ENCODE measurements around the gene FAM171A2. TPM values are rescaled to one million over a fixed set of nuclear protein-coding genes. Genes with fewer than 3 reads are reported as not detected.
A peak's percentile ranks its signal among the peaks of the same experiment; 100 is the strongest.

The FAM171A2 gene
- total and polyA plus RNA-seq, 2 of the 4 experiments (the other 2 are of a cell fraction), result 3.2 to 5.9 TPM

DNA sequence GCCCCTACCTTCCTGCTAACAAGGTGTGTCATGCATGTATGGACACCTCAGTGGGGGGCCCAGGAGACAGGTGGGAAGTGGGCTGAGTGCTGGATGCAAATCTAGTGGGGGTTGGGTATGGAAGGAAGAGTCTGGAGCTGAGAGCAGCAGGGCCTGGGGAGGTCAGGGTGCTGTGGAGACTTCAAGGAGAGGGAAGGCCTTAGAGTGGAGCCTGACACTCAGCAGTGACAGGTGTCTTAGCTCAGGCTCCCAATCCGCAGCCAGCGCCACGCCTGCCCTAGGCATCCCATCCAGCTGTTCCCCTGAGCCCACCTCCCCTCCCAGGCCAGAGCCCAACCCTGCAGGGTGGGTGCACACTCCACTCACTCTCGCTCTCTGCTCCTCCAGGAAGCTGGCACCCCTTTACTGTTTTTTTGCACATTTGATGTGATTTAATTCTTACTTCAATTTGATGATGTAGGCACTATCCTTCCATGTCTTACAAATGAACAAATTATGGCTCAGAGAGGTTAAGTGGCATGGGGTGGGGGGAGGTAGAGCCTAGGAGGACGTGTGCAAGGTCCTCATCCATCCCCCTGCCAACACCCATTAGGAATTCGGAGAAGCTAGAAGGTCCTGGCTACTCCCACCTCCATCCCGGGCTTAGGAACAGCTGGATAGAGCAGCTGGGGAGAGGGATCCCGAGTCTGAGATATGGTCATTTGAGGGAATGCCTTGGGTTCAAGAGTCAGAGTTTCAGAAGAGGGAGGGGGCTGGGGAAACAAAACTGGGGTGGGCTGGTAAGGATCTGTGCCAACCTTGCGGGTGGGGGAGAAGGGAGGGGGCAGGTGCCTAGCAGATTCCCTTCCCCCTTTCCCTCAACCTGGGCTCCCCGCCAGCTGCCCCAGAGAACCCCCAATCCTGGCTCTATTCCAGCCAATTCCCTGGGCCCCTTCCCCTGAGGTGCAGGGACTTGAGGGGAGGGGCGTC, 2.1 kb downstream of the FAM171A2 start:
- H2BK15ac ChIP-seq (ENCODE audit: low read depth, low read length), result no peak overlapping the region
- no peak for DNase-seq
- intact Hi-C loops (cut with micrococcal nuclease), result no loop called here
- no peak overlapping the region for H3K14ac ChIP-seq (replicated peaks; ENCODE audit: low read depth, low read length)
- no peak overlapping the region for H2BK20ac ChIP-seq (ENCODE audit: low read depth, low read length)
- peaks cover 11% of the 10 kb centered on the region for H3K27me3 ChIP-seq (ENCODE audit: control insufficient read depth, insufficient read depth, low read length)
- H3K27ac ChIP-seq (ENCODE audit: insufficient read depth, low read length), result no peak overlapping the region
- H3K56ac ChIP-seq (ENCODE audit: extremely low read depth, insufficient read depth, low read length), result no peak overlapping the region
- no peak overlapping the region; the same call in 1 of the 2 replicates for H3K4ac ChIP-seq (ENCODE audit: low read depth, low read length)
- H3K4me2 ChIP-seq (ENCODE audit: low read depth, low read length), result peak overlapping the region; percentile 86; the same call in 1 of the 2 replicates
- H3K4me1 ChIP-seq (ENCODE audit: control insufficient read depth, insufficient read depth, low read length), result peaks cover 15% of the 10 kb centered on the region
- dilution Hi-C loops (cut with HindIII; ENCODE audit: low sequenced_read_pairs, unreplicated experiment), result no loop called here
- TF ChIP-seq CHD1 (IDR thresholded peaks at IDR 0.05; ENCODE audit: low read depth, low read length) (no peak), MAFK (IDR thresholded peaks at IDR 0.05; ENCODE audit: low read depth, low read length) (0 out of 2 replicates have a peak, but pooled peaks have one; percentile 22)
- H4K8ac ChIP-seq (ENCODE audit: low read depth in 2 of 2, low read length in 2 of 2), result no peak overlapping the region
- no peak overlapping the region for H2BK120ac ChIP-seq (ENCODE audit: low read depth, low read length)
- no peak overlapping the region for H3K23ac ChIP-seq (ENCODE audit: low read depth, low read length)
- BruUV-seq (replicated peaks), result no TSS peak
- peaks cover 4 to 28% of the 10 kb centered on the region in 2 experiments; a peak in 2 of 4 replicates for H3K79me1 ChIP-seq (ENCODE audit: low read depth in 1 of 2, low read length in 2 of 2)
- H4K91ac ChIP-seq (ENCODE audit: insufficient read depth, low read depth, low read length), result no peak overlapping the region
- no peak overlapping the region for H3K9ac ChIP-seq (ENCODE audit: low read depth, low read length)
- H3K9me3 ChIP-seq (ENCODE audit: control insufficient read depth, insufficient read depth, low read length), result no peaks in the 10 kb centered on the region
- H2BK5ac ChIP-seq (ENCODE audit: low read depth, low read length, poor library complexity, severe bottlenecking), result no peak overlapping the region
- H4K5ac ChIP-seq (ENCODE audit: low read depth, low read length), result no peak overlapping the region; the same call in 1 of the 2 replicates
- H3K36me3 ChIP-seq (ENCODE audit: control insufficient read depth, insufficient read depth, low read length), result peaks cover 3% of the 10 kb centered on the region; the same call in 1 of the 2 replicates
- peaks cover 8% of the 10 kb centered on the region; the same call in 1 of the 2 replicates for H3K9me1 ChIP-seq (ENCODE audit: insufficient read depth, low read length)
- peaks cover 11% of the 10 kb centered on the region for H4K20me1 ChIP-seq (ENCODE audit: insufficient read depth, low read length)
- in situ Hi-C loops (cut with MboI; ENCODE audit: low sequenced_read_pairs), result no loop called here
- H3K18ac ChIP-seq (ENCODE audit: low read depth, low read length), result peak overlapping the region; percentile 15; the same call in 1 of the 2 replicates
- peak overlapping the region; percentile 48; the same call in 1 of the 2 replicates for H2AK5ac ChIP-seq (ENCODE audit: low read depth, low read length)
- CTCF ChIA-PET, result no interaction called here
- peak overlapping the region; percentile 95 for H2AK9ac ChIP-seq (replicated peaks; ENCODE audit: low read depth, low read length, poor library complexity)
- no peak for ATAC-seq (ENCODE audit: low read depth)
- WGBS, 2 experiments (ENCODE audit: extremely low coverage in 2 of 2, insufficient read length in 1 of 2), result no CpG with 5 or more reads among the region's 11 CpGs
- H2AFZ ChIP-seq (replicated peaks; ENCODE audit: low read length, poor library complexity), result peak overlapping the region; percentile 77
- POLR2A ChIA-PET (ENCODE audit: unreplicated experiment), result interaction anchor here (0.5 to 0.6 kb wide), 2 partner anchors 140 to 143 kb away, joined by 3 to 6 read pairs; no protein-coding TSS in a partner anchor
- no peak overlapping the region for H3K4me3 ChIP-seq (ENCODE audit: insufficient read depth, low read depth, low read length)

Measured in IMR-90 (cell line).